Ascending aorta (tissue), 2 donors: ENCODE measurements around the gene RSPRY1. TPM values are rescaled to one million over a fixed set of nuclear protein-coding genes. Genes with fewer than 3 reads are reported as not detected.
"Not testable (repeated sequence)": the region's sequence is repeated elsewhere in the genome, so short reads cannot be mapped to it uniquely, and the experiment has no call there.

Experiments used
- DNase-seq, 2 donors: peaks; one replicate each; pipeline ENCODE4 v3.0.0-alpha.2; 2019; ENCODE audit warnings: low spot score in 2 of 2
- H3K27ac ChIP-seq, 2 donors: fragments of 200-600 bp; sonication (generic); one replicate each; pipeline ENCODE4 v1.5.1; 2016 to 2017; ENCODE audit warnings: mild to moderate bottlenecking in 1 of 2
- H3K27me3 ChIP-seq: fragments of 200-600 bp; sonication (generic); one replicate; pipeline ENCODE4 v1.5.1; 2017
- H3K36me3 ChIP-seq, 2 donors: fragments of 200-600 bp; sonication (generic); one replicate each; pipeline ENCODE4 v1.5.1; 2016
- H3K4me1 ChIP-seq, 2 donors: fragments of 200-600 bp; sonication (generic); one replicate each; pipeline ENCODE4 v1.5.1; 2016 to 2017; ENCODE audit warnings: mild to moderate bottlenecking in 1 of 2
- H3K4me3 ChIP-seq, 2 donors: fragments of 200-600 bp; sonication (generic); one replicate each; pipeline ENCODE4 v1.5.1; 2016 to 2017; ENCODE audit warnings: mild to moderate bottlenecking in 1 of 2
- H3K9me3 ChIP-seq, 2 donors: fragments of 200-600 bp; sonication (generic); one replicate each; pipeline ENCODE4 v1.5.1; 2016
- intact Hi-C: fragments of 100-400 bp; cut with DNase I; formaldehyde crosslinking; loops from one replicate; pipeline ENCODE4 v1.15.1; 2023
- total RNA-seq: library from RNA; depleted of rRNA; stranded (reverse); fragments of >200 nt; gene quantifications from one replicate; pipeline ENCODE4 v1.1.0, GENCODE V29; 2016
- TF ChIP-seq, protein P1 (sequence below), 3 experiments: fragments of 200-600 bp in 2 of 3; fragments of 450-650 bp in 1 of 3; sonication (generic) in 2 of 3; IDR thresholded peaks; one replicate each; pipeline ENCODE4 v1.5.1; 2016 to 2019; ENCODE audit warnings: antibody characterized with exemption in 3 of 3, mild to moderate bottlenecking in 1 of 3, moderate library complexity in 1 of 3

Gene RSPRY1
- total RNA-seq, 1 donor from 2014 or later, result 29.3 TPM

DNA sequence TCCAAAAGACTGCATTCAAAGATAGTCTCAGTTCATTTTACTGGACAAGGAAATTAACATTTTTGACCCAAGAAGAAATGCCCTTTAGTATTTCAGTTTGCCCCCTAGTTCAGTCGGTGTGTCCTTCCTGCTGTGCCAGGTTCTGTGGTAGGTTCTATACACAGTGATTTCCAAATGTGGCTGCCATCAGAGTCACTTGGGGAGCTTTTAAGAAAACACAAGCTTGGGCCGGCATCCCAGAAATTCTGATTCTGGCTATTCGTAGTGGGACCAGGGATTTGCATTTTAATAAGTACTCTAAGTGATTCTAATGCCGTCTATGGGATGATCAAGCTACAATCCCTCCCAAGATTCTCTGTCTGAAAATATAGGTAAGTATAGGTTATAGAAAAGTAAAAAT lies 10.2 kb downstream of the RSPRY1 start:
- Histone ChIP-seq H3K27me3 (no peaks in the 10 kb centered on the region), H3K4me1 (peaks cover 0 to 26% of the 10 kb centered on the region in 2 donors), H3K4me3 (no peak overlapping the region), H3K27ac (no peak overlapping the region), H3K9me3 (no peaks in the 10 kb centered on the region), H3K36me3 (no peaks in the 10 kb centered on the region)
- no peak for DNase-seq
- intact Hi-C loops, result no loop called here
- TF ChIP-seq, protein P1, sequence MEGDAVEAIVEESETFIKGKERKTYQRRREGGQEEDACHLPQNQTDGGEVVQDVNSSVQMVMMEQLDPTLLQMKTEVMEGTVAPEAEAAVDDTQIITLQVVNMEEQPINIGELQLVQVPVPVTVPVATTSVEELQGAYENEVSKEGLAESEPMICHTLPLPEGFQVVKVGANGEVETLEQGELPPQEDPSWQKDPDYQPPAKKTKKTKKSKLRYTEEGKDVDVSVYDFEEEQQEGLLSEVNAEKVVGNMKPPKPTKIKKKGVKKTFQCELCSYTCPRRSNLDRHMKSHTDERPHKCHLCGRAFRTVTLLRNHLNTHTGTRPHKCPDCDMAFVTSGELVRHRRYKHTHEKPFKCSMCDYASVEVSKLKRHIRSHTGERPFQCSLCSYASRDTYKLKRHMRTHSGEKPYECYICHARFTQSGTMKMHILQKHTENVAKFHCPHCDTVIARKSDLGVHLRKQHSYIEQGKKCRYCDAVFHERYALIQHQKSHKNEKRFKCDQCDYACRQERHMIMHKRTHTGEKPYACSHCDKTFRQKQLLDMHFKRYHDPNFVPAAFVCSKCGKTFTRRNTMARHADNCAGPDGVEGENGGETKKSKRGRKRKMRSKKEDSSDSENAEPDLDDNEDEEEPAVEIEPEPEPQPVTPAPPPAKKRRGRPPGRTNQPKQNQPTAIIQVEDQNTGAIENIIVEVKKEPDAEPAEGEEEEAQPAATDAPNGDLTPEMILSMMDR (IDR thresholded peaks at IDR 0.05), result no peak

DNA sequence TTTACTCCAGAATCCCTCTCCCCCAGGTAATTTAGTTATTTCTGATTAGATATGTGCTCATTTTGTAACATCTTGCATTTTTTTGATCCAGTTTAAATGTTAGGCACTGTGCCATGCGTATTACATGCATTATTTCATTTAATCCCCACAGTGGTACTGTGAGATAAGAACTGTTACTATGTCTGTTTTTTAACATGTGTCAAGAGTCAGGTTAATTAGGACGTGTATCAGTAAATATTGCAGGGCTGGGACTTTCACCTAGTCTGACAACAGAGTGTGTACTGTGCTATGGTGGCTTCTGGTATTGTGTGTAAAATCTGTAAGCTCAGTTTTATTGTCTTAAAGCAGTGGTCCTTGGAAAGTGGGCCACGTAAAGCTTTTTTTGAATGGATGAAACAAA lies 10.6 kb downstream of the RSPRY1 start:
- TF ChIP-seq, protein P1 (IDR thresholded peaks at IDR 0.05), result no peak
- Histone ChIP-seq H3K4me3 (no peak overlapping the region), H3K4me1 (peaks cover 0 to 23% of the 10 kb centered on the region in 2 donors), H3K27ac (no peak overlapping the region), H3K36me3 (no peaks in the 10 kb centered on the region), H3K27me3 (no peaks in the 10 kb centered on the region), H3K9me3 (no peaks in the 10 kb centered on the region)
- DNase-seq, result no peak
- intact Hi-C loops, result no loop called here

DNA sequence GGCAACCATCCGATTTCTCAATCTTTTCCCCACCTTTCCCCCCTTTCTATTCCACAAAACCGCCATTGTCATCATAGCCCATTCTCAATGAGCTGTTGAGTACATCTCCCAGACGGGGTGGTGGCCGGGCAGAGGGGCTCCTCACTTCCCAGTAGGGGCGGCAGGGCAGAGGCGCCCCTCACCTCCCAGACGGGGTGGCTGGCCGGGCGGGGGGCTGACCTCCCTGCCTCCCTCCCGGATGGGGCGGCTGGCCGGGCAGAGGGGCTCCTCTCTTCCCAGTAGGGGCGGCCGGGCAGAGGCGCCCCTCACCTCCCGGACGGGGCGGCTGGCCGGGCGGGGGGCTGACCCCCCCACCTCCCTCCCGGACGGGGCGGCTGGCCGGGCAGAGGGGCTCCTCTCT lies 14.2 kb downstream of the RSPRY1 start:
- H3K27ac ChIP-seq, H3K4me1 ChIP-seq, intact Hi-C loops, H3K9me3 ChIP-seq, DNase-seq, H3K27me3 ChIP-seq, H3K4me3 ChIP-seq: not testable (repeated sequence)
- H3K36me3 ChIP-seq, result peaks cover 9 to 10% of the 10 kb centered on the region in 2 donors

DNA sequence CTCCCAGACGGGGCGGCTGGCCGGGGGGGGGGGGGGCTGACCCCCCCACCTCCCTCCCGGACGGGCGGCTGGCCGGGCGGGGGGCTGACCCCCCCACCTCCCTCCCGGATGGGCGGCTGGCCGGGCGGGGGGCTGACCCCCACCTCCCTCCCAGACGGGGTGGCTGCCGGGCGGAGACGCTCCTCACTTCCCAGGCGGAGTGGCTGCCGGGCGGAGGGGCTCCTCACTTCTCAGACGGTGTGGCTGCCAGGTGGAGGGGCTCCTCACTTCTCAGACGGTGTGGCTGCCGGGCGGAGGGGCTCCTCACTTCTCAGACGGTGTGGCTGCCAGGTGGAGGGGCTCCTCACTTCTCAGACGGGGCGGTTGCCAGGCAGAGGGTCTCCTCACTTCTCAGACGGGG lies 14.8 kb downstream of the RSPRY1 start:
- H3K4me1 ChIP-seq, H3K9me3 ChIP-seq, H3K27ac ChIP-seq, DNase-seq, H3K4me3 ChIP-seq, intact Hi-C loops, H3K27me3 ChIP-seq: not testable (repeated sequence)
- H3K36me3 ChIP-seq, result peaks cover 15% of the 10 kb centered on the region in 2 donors

DNA sequence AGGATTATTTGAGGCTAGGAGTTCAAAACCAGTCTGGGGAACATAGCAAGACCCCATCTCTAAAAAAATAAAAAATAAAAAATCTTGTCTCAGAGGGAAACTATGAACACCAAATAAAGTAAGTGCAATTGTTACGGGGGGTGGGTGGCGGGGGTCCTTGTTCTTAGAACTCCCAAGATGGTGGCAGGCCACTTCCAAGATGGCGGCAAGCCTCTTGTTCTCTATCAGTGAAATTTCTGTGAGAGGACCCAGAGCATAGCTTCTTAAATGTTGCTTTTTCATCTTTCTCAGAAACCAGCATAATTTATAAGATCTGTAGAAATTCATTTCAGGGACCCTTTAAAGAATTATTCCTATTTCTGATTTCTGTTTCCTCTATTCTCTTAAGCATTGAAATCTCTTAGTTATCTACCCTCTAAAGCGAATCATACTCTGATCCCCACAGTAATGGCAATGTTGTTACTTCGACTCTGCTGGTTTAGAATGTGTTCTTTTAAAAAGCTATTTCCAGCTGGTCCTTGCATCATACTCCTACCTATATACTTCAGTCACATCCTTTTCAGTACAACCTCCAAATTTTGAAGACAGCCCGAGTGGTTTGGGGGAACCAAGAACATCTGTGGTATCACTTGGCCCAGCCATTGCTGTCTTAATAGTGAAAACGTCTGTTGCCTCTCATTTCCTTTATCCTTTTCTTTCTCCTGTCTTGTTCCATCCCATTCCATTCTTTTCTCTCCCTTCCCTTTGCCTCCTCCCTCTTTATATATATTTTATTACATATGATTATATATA lies 16.2 kb downstream of the RSPRY1 start:
- TF ChIP-seq, protein P1 (IDR thresholded peaks at IDR 0.05), result no peak
- intact Hi-C loops, result no loop called here
- no peaks in the 10 kb centered on the region for H3K4me1 ChIP-seq
- H3K27me3 ChIP-seq, result no peaks in the 10 kb centered on the region
- no peak for DNase-seq
- no peaks in the 10 kb centered on the region for H3K9me3 ChIP-seq
- no peak overlapping the region for H3K27ac ChIP-seq
- no peak overlapping the region for H3K4me3 ChIP-seq
- H3K36me3 ChIP-seq, result peaks cover 20 to 27% of the 10 kb centered on the region in 2 donors

DNA sequence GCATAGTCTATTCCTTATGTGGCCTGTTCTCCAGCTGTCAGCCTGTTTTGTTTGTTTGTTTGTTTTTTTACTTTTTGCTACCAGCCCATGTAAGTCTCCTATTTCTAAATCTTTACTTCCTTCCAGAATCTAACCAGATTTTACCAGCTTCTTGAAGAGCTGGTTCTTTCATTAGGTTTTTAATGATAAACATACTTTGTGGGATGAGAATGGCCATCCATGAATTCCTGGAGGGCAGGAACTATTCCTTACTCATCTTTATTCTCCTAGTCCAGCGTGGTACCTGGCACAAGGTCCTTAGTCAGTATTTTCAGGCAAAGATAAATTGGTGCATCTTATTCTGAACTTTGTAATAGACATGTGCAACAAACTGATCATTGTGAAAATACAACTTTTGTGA lies 17.3 kb downstream of the RSPRY1 start:
- TF ChIP-seq, protein P1 (IDR thresholded peaks at IDR 0.05), result no peak
- Histone ChIP-seq H3K4me3 (no peak overlapping the region), H3K4me1 (no peaks in the 10 kb centered on the region), H3K9me3 (no peaks in the 10 kb centered on the region), H3K27ac (no peak overlapping the region), H3K27me3 (no peaks in the 10 kb centered on the region), H3K36me3 (peaks cover 21 to 37% of the 10 kb centered on the region in 2 donors)
- no peak for DNase-seq
- intact Hi-C loops, result no loop called here
